ENCODE measurements around the gene ZNF526.

ZNF526 gene, protein sequence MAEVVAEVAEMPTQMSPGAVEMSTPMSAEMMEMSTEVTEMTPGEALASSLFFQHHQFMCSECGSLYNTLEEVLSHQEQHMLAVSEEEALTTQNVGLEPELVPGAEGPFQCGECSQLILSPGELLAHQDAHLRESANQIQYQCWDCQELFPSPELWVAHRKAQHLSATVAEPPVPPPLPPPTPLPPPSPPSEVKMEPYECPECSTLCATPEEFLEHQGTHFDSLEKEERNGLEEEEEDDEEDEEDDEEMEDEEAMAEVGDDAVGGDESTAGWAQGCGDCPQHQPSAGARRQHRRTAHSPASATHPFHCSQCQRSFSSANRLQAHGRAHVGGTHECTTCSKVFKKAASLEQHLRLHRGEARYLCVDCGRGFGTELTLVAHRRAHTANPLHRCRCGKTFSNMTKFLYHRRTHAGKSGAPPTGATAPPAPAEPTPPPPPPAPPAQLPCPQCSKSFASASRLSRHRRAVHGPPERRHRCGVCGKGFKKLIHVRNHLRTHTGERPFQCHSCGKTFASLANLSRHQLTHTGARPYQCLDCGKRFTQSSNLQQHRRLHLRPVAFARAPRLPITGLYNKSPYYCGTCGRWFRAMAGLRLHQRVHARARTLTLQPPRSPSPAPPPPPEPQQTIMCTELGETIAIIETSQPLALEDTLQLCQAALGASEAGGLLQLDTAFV

DNA sequence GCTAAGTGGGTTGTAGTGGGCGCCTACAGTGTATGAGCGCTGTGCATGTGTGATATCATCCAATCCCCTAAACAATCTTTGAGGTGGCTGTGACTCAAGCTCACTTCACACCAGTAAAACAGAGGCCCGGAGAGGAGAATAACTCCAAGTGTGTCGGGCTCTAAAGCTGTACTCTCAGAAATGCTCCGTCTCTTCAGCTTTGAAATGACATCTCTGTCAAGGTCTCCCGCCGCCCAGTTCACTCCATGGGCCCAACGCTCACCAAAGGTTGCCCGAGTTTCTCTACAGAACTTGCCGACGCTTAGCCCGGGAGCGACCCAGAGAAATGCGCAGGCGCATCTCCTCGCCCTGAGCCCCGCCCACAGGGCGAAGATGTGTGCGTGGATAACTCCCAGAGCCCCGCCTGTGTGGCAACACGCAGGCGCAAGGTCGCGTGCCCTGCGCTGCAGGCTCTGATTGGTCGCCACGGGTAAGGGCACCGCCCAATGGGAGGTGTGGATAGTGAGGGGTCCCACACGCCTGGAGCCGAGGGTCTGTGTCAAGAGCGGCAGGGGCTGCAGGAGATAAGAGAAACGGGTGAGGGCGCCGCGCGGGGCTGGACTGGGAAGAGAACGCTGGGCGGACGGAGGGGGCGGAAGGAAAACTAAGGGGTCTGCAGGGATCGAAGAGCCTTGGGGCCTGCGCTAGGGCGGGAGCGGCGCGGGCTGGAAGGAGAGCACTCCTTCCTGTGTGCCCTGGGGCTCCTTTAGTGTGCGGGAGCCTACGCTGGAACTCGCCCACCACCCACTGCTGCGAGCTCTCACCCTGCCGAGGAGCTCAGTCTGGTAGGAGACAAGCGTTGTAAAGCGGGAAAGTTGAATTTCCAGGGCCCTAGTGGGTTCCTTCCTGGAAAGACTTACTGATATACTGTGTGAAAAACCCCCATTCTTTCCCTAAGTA lies at the start of gene ZNF526:
Gene ZNF526 (plus strand): TSS at position 501 of the 939 bp plus-strand sequence. CDS start 4,092 bp downstream, outside the sequence.
- Histone ChIP-seq H3K27me3 (ENCODE audit: control insufficient read depth, insufficient read depth, low read length) (no peaks in the 10 kb centered on the region), H3K4me1 (ENCODE audit: control insufficient read depth, insufficient read depth, low read length) (peaks cover 25% of the 10 kb centered on the region), H3K36me3 (ENCODE audit: control insufficient read depth, insufficient read depth, low read length) (peaks cover 23% of the 10 kb centered on the region), H3K27ac (ENCODE audit: low read depth, low read length) (peak within 1 kb of the TSS; percentile 57; the same call in 1 of the 2 replicates), H3K9ac (ENCODE audit: low read length) (peak within 1 kb of the TSS; percentile 88), H3K9me3 (ENCODE audit: control insufficient read depth, insufficient read depth, low read depth, low read length) (no peaks in the 10 kb centered on the region), H3K4me3 (ENCODE audit: low read depth, low read length) (peak within 1 kb of the TSS; percentile 94)

DNA sequence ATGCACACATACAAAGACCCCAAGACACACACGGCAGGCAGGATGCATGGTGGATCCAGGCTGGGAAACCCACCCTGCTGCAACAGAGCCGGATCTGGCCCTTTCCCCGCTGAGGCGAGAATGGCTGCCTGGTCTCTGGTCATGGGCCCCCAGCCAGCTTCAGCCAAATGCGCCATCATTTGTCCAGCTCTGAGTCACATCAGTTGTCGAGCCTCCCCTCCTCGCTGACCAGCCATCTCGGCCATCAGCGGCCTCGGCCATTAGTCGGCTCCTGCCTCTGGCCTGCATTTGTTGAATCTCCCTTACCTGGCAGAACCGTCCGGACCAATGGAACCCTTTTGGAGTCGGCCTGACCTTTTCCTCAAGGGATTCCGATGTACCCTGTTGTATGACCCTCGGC lies 49.4 kb upstream of the ZNF526 start:
- no peak overlapping the region for H3K27ac ChIP-seq (ENCODE audit: low read depth, low read length)
- H3K4me3 ChIP-seq (ENCODE audit: low read depth, low read length): no peak overlapping the region
- H3K9me3 ChIP-seq (ENCODE audit: control insufficient read depth, insufficient read depth, low read depth, low read length): no peaks in the 10 kb centered on the region
- H3K4me1 ChIP-seq (ENCODE audit: control insufficient read depth, insufficient read depth, low read length): peaks cover 1% of the 10 kb centered on the region; the same call in 1 of the 2 replicates
- H3K27me3 ChIP-seq (ENCODE audit: control insufficient read depth, insufficient read depth, low read length): peaks cover 60% of the 10 kb centered on the region
- no peak overlapping the region for H3K9ac ChIP-seq (ENCODE audit: low read length)
- H3K36me3 ChIP-seq (ENCODE audit: control insufficient read depth, insufficient read depth, low read length): no peaks in the 10 kb centered on the region

DNA sequence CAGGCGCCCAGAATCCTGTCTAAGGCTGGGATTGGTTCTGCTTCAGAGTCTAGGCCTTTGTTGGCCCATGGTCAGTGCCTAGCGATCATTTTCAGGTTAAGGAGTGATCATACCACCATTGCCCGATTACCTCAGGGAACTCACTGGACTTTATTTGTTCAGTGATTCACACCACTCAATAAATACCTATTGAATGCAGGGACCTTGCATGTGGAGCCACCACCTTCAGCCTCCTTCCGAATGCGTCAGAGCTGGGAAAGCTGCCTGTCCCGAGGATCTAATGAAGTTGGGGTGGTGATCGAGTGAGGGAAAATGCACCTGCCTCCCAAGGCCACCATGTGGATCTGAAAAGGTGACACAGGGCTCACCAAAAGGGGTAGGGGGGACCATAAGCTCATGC lies 47.9 kb upstream of the ZNF526 start:
- peaks cover 6% of the 10 kb centered on the region; the same call in 1 of the 2 replicates for H3K4me1 ChIP-seq (ENCODE audit: control insufficient read depth, insufficient read depth, low read length)
- H3K27me3 ChIP-seq (ENCODE audit: control insufficient read depth, insufficient read depth, low read length): peaks cover 69% of the 10 kb centered on the region
- H3K4me3 ChIP-seq (ENCODE audit: low read depth, low read length): no peak overlapping the region
- no peaks in the 10 kb centered on the region for H3K36me3 ChIP-seq (ENCODE audit: control insufficient read depth, insufficient read depth, low read length)
- no peak overlapping the region for H3K27ac ChIP-seq (ENCODE audit: low read depth, low read length)
- H3K9me3 ChIP-seq (ENCODE audit: control insufficient read depth, insufficient read depth, low read depth, low read length): no peaks in the 10 kb centered on the region
- no peak overlapping the region for H3K9ac ChIP-seq (ENCODE audit: low read length)

DNA sequence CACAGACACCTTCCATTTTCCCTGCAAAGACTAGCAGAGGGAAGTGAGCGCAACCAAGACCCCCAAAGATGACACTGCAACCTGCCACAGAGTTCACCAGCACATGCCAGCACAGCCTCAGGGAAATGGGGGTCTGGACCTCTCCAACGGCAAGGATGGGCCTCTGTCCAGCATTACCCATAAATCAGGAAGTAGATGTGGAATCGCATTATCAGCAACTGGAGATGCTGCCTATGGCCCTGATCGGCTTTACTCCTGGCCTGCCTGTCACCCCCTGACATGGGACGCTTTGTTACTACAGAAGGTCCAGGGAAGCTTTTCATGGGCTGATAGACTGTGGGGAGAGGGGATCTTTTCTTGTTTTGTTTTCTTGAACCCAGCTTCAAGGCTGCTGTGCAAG lies 46.4 kb upstream of the ZNF526 start:
- Histone ChIP-seq H3K27me3 (ENCODE audit: control insufficient read depth, insufficient read depth, low read length) (peaks cover 72% of the 10 kb centered on the region), H3K27ac (ENCODE audit: low read depth, low read length) (no peak overlapping the region), H3K36me3 (ENCODE audit: control insufficient read depth, insufficient read depth, low read length) (no peaks in the 10 kb centered on the region), H3K9ac (ENCODE audit: low read length) (no peak overlapping the region), H3K9me3 (ENCODE audit: control insufficient read depth, insufficient read depth, low read depth, low read length) (no peaks in the 10 kb centered on the region), H3K4me1 (ENCODE audit: control insufficient read depth, insufficient read depth, low read length) (peaks cover 9% of the 10 kb centered on the region; the same call in 1 of the 2 replicates), H3K4me3 (ENCODE audit: low read depth, low read length) (no peak overlapping the region)

DNA sequence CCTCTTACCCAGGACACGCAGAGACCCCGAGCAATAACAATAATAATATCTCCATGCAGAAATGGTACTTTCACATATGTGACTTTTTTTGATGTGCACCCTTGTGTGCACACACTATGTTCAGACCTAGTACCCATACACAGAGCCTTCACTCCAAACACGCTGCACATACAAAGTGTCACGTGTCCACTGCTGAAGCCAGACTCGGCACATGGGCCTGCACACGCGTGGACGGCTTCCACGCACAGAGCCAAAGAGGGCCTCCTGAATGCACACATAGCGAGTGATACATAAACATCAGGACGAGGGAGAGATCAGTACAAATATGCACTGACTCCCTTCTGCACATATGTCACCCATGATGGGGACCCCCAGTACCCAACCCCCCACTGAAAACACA lies 45.9 kb upstream of the ZNF526 start:
- H3K27me3 ChIP-seq (ENCODE audit: control insufficient read depth, insufficient read depth, low read length): peaks cover 76% of the 10 kb centered on the region
- no peaks in the 10 kb centered on the region for H3K9me3 ChIP-seq (ENCODE audit: control insufficient read depth, insufficient read depth, low read depth, low read length)
- H3K9ac ChIP-seq (ENCODE audit: low read length): no peak overlapping the region
- H3K36me3 ChIP-seq (ENCODE audit: control insufficient read depth, insufficient read depth, low read length): no peaks in the 10 kb centered on the region
- no peak overlapping the region for H3K4me3 ChIP-seq (ENCODE audit: low read depth, low read length)
- H3K27ac ChIP-seq (ENCODE audit: low read depth, low read length): no peak overlapping the region
- peaks cover 9% of the 10 kb centered on the region; the same call in 1 of the 2 replicates for H3K4me1 ChIP-seq (ENCODE audit: control insufficient read depth, insufficient read depth, low read length)

DNA sequence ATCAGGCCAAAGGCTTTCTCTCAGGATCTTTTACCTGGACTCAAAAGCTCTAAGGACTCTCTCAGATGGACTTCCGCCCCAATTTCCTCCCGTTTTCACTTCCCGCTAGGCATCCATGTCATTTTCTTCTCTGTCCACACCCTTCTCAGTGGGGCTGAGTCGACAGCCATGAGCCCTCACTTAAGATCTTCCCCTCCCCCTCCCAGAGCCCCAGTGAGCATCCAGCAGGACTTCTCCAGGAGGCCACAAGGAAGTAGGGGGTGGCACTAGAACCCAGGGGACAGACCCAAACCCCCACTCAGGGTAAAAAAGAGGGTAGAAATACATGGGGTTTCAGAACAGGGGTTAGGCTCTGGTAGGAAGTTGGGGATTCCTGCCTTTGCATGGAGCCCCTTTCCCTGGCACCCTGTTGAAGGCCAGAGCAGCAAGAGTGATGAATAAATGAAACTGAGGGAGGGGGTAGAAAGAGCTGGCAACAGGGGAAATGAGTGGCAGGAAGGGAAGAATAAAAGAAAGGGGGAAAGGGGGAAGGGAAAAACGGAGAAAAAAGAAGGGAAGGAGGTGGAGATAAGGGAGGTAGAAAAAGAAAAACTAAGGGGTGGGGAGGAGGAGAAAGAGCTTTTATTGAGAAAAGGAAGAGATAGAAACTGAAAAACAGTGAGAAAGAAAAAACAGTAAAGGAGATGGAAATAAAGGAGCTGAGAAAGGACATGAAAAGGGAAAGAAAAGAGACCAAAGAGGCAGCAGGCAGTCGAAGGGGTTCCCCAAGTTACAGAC lies 45.0 kb upstream of the ZNF526 start:
- Histone ChIP-seq H3K4me1 (ENCODE audit: control insufficient read depth, insufficient read depth, low read length) (peaks cover 9% of the 10 kb centered on the region; the same call in 1 of the 2 replicates), H3K4me3 (ENCODE audit: low read depth, low read length) (no peak overlapping the region), H3K36me3 (ENCODE audit: control insufficient read depth, insufficient read depth, low read length) (no peaks in the 10 kb centered on the region), H3K27me3 (ENCODE audit: control insufficient read depth, insufficient read depth, low read length) (peaks cover 83% of the 10 kb centered on the region), H3K9ac (ENCODE audit: low read length) (no peak overlapping the region), H3K9me3 (ENCODE audit: control insufficient read depth, insufficient read depth, low read depth, low read length) (no peaks in the 10 kb centered on the region), H3K27ac (ENCODE audit: low read depth, low read length) (no peak overlapping the region)

DNA sequence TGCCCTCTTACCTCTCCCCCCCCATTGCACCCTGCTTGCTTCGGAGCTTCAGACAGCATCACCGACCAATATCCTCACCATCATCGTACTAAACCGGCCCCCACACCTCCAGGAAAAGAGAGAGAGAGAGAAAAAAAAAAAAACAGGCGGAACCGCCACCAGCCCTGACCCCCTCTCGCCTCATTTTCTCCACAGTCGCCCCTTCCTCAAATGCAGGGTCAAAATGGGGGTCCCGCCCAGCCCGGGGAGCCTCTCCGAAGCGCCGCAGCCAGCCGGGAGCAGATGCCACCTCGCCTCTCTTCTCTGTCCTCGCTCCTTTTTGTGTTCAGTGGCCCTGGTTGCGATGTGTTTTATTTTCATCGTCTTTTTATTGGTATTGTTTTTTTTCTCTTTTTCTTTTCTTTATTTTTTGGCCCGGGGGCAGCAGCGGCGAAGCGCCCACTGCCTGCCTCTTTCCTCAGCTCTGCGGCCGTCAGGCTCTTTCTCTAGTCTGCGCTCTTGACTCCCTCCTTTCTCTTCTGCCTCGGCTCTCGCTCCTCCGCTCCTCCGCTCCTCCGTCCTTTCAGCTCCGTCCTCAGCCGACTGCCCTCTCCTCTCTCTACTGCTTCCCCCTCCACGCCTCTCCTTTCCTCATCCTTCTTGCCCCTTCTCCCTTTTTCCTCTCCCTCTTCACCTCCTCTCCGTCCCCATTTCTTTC lies 44.0 kb upstream of the ZNF526 start:
- Histone ChIP-seq H3K4me1 (ENCODE audit: control insufficient read depth, insufficient read depth, low read length) (peaks cover 9% of the 10 kb centered on the region; the same call in 1 of the 2 replicates), H3K36me3 (ENCODE audit: control insufficient read depth, insufficient read depth, low read length) (no peaks in the 10 kb centered on the region), H3K9me3 (ENCODE audit: control insufficient read depth, insufficient read depth, low read depth, low read length) (no peaks in the 10 kb centered on the region), H3K27me3 (ENCODE audit: control insufficient read depth, insufficient read depth, low read length) (peaks cover 93% of the 10 kb centered on the region), H3K27ac (ENCODE audit: low read depth, low read length) (no peak overlapping the region), H3K4me3 (ENCODE audit: low read depth, low read length) (peak overlapping the region; percentile 59), H3K9ac (ENCODE audit: low read length) (no peak overlapping the region)

DNA sequence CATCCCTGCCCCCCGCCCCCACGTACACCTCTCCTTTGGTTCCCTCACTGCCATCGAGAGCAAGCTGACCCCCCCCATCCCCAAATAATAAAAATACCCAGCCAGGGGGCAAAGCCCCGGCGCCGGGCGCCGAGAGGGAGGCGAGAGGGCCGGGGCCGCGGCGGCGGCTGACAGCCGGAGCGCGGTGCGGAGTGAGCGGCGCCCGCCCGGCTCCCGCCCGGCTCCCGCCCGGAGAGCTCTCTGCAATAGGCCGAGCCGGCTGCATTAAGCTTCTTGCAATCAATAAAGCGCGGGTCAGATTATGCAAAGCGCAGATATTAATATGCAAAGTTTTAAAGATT lies 43.5 kb upstream of the ZNF526 start:
- Histone ChIP-seq H3K27ac (ENCODE audit: low read depth, low read length) (no peak overlapping the region), H3K27me3 (ENCODE audit: control insufficient read depth, insufficient read depth, low read length) (peaks cover 96% of the 10 kb centered on the region), H3K4me3 (ENCODE audit: low read depth, low read length) (peak overlapping the region; percentile 59), H3K9ac (ENCODE audit: low read length) (no peak overlapping the region), H3K4me1 (ENCODE audit: control insufficient read depth, insufficient read depth, low read length) (peaks cover 9% of the 10 kb centered on the region; the same call in 1 of the 2 replicates), H3K36me3 (ENCODE audit: control insufficient read depth, insufficient read depth, low read length) (no peaks in the 10 kb centered on the region), H3K9me3 (ENCODE audit: control insufficient read depth, insufficient read depth, low read depth, low read length) (no peaks in the 10 kb centered on the region)

DNA sequence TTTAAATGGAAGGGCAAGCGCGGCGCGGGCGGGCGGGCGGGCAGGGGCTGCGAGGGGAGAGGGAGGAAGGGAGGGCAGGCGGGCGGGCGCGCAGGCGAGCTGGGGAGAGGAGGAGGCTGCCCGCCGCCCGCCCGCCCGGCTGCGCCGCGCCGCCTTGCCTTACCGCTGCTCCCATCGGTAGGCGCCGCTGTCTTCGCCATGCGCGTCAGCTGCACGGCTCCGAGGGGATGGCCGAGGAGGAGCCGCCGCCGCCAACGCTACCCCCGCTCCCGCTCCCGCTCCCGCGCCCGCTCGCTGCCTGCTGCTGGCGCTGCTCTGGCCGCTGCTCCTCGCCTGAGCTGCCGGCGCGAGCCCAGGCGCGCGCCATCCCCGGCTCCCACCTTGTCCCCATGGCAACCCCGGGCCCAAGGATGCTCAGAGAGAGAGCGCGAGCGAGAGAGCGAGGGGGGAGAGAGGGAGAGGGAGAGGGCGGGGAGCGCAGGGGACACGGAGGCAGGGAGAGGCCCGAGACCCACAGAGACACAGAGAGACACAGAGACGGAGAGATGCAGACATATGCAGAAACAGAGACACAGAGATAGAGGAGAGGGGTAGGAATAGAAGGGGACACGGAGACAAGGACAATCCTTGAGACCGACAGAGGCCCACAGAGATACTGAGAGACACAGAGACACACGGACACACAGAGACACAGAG lies 43.0 kb upstream of the ZNF526 start:
- Histone ChIP-seq H3K9ac (ENCODE audit: low read length) (no peak overlapping the region), H3K4me3 (ENCODE audit: low read depth, low read length) (peak overlapping the region; percentile 59), H3K9me3 (ENCODE audit: control insufficient read depth, insufficient read depth, low read depth, low read length) (no peaks in the 10 kb centered on the region), H3K36me3 (ENCODE audit: control insufficient read depth, insufficient read depth, low read length) (no peaks in the 10 kb centered on the region), H3K4me1 (ENCODE audit: control insufficient read depth, insufficient read depth, low read length) (peaks cover 9% of the 10 kb centered on the region; the same call in 1 of the 2 replicates), H3K27ac (ENCODE audit: low read depth, low read length) (no peak overlapping the region), H3K27me3 (ENCODE audit: control insufficient read depth, insufficient read depth, low read length) (peaks cover 96% of the 10 kb centered on the region)
